Heart left ventricle (tissue), 13 donors: ENCODE measurements around the gene SRGAP3.

Experiments
- POLR2A ChIP-seq, 2 donors: fragments of 450-650 bp; IDR thresholded peaks; one replicate each; pipeline ENCODE4 v1.6.1; 2017; ENCODE audit warnings: antibody characterized with exemption in 2 of 2, mild to moderate bottlenecking in 2 of 2, moderate library complexity in 2 of 2
- TF ChIP-seq, protein P1 (sequence below), 12 donors: fragments of 200-600 bp; sonication (generic) in 4 of 12; IDR thresholded peaks; one replicate each; pipeline versions ENCODE4 v1.5.0 to v1.8.0; 2018 to 2022; ENCODE audit warnings: antibody characterized with exemption in 12 of 12, mild to moderate bottlenecking in 5 of 12
- donor health status: ischemic (EF 13 %, LVEDD 7.1; RV severe dilation, severe dysfunction).
- donor health status: DM: no; HTN: yes; CAD: no.
- donor health status: DM: no; HTN: no; CAD: no.
- donor health status: ischemic (EF 25% LVEDD 6.9; RV normal size, moderate dysfunction).
- donor health status: ischemic (EF 25% LVEDD 5.7; RV mildly dilated, moderate dysfunction).
- donor health status: ischemic (EF 35%, LVEDD 5.7; RV mildly dilated, moderate dysfunction).
- donor health status: nonischemic (EF 11% LVEDD 7.7; RV severe dilation, severe dysfunction).
- donor health status: DM: yes; HTN: yes; CAD: no.
- donor health status: PGD.
- donor health status: ischemic (EF 29% LVEDD 5.4; RV normal size, mild dysfunction).
- donor health status: nonischemic (EF 23%, LVEDD 6.1; RV moderate dilation, normal function).

GRCh38 chr3:9123840-9124239 is 125.6 kb downstream of the SRGAP3 start:
- TF ChIP-seq, protein P1, sequence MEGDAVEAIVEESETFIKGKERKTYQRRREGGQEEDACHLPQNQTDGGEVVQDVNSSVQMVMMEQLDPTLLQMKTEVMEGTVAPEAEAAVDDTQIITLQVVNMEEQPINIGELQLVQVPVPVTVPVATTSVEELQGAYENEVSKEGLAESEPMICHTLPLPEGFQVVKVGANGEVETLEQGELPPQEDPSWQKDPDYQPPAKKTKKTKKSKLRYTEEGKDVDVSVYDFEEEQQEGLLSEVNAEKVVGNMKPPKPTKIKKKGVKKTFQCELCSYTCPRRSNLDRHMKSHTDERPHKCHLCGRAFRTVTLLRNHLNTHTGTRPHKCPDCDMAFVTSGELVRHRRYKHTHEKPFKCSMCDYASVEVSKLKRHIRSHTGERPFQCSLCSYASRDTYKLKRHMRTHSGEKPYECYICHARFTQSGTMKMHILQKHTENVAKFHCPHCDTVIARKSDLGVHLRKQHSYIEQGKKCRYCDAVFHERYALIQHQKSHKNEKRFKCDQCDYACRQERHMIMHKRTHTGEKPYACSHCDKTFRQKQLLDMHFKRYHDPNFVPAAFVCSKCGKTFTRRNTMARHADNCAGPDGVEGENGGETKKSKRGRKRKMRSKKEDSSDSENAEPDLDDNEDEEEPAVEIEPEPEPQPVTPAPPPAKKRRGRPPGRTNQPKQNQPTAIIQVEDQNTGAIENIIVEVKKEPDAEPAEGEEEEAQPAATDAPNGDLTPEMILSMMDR (IDR thresholded peaks at IDR 0.05): no peak
- no peak for TF ChIP-seq POLR2A (IDR thresholded peaks at IDR 0.05)
